Skeletal muscle tissue (tissue), 4 donors: ENCODE results near the gene NTF3. TPM values are rescaled to one million over a fixed set of nuclear protein-coding genes. Genes with fewer than 3 reads are reported as not detected.
A peak's percentile ranks its signal among the peaks of the same experiment; 100 is the strongest.

Experiments
- H3K27ac ChIP-seq: one replicate; pipeline ENCODE4 v1.7.0; 2013; ENCODE audit warnings: mild to moderate bottlenecking, low read depth, low read length, inconsistent platforms
- H3K27me3 ChIP-seq, 3 donors: one replicate each; pipeline ENCODE4 v1.7.0; 2013; ENCODE audit warnings: low read length in 3 of 3; ENCODE audit not compliant: control insufficient read depth in 3 of 3, insufficient read depth in 3 of 3
- H3K36me3 ChIP-seq, 3 donors: one replicate each; pipeline ENCODE4 v1.7.0; 2013; ENCODE audit warnings: low read length in 3 of 3; ENCODE audit not compliant: control insufficient read depth in 3 of 3, insufficient read depth in 3 of 3
- H3K4me1 ChIP-seq, 3 donors: one replicate each; pipeline ENCODE4 v1.7.0; 2013; ENCODE audit warnings: low read length in 3 of 3, mild to moderate bottlenecking in 3 of 3; ENCODE audit not compliant: control insufficient read depth in 3 of 3, insufficient read depth in 3 of 3
- H3K4me3 ChIP-seq, 3 donors: one replicate each; pipeline ENCODE4 v1.7.0; 2013; ENCODE audit warnings: low read length in 3 of 3
- H3K9ac ChIP-seq, 3 donors: one replicate each; pipeline ENCODE4 v1.7.0; 2013; ENCODE audit warnings: low read length in 3 of 3, mild to moderate bottlenecking in 3 of 3, moderate library complexity in 2 of 3, low read depth in 1 of 3
- H3K9me3 ChIP-seq, 3 donors: one replicate each; pipeline ENCODE4 v1.7.0; 2013; ENCODE audit warnings: low read length in 3 of 3; ENCODE audit not compliant: control insufficient read depth in 3 of 3
- total RNA-seq: library from RNA; depleted of rRNA; stranded (reverse); fragments of >200 nt; gene quantifications from one replicate; pipeline ENCODE4 v1.2.3, GENCODE V29; 2014
- donor health status: Osteomylitis.

NTF3 gene
- total RNA-seq, 1 donor from 2014 or later = 2.6 TPM

DNA sequence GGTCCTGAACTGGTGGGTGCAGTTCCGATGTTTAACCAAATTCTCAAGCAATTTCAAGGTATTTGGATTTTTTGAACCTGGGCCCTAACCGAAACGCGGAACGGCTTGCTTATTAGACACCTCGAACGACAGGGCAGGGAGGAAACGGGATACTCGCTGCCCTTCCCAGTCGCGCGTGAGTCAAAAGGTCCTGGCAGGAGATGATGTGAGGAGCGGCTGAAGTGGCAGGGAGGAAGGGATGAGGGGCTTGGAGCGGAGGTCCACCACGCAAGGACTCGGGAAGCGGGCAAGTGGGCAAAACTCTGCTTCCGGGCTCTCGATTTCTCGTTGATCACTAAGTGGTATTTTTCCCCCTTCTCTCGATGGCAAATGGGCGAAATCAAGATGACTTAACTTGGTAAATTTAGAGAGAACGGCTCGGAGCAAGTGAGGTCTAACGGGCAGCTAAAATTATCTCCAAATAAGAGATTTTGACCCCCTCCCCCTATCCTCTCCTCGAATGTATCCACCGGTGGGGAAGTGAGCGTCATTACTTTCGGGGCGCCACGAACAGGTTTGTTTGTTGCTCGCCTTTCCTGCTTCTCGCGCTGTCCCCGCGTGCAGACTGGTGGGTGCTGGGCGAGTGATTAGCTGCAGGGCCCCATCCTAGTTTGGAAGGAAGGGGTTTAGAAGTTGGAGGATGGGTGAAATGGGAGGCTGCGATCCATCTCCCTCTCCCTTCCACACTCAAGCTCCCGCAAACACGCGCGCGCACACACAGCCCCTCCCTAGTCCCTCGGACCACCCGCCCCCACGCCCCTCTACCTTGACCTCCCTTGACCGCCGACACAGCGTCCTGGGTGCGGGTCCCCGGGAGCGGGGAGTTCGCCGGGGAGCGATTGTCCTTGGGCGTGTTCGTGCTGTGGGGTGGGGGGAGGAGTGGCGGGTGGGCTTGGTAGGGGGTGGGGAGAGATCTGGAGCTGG, 986 bp upstream of the NTF3 start:
- peaks cover 23 to 49% (median 45%) of the 10 kb centered on the region in 3 donors for H3K4me1 ChIP-seq
- H3K36me3 ChIP-seq = no peaks in the 10 kb centered on the region
- peak overlapping the region in 2 of 3 donors; percentile 50 to 64 for H3K9ac ChIP-seq
- peaks cover 31 to 43% (median 36%) of the 10 kb centered on the region in 3 donors for H3K27me3 ChIP-seq
- H3K4me3 ChIP-seq = peak overlapping the region; percentile 64 to 73 (median 72)
- H3K27ac ChIP-seq = no peak overlapping the region
- H3K9me3 ChIP-seq = no peaks in the 10 kb centered on the region

DNA sequence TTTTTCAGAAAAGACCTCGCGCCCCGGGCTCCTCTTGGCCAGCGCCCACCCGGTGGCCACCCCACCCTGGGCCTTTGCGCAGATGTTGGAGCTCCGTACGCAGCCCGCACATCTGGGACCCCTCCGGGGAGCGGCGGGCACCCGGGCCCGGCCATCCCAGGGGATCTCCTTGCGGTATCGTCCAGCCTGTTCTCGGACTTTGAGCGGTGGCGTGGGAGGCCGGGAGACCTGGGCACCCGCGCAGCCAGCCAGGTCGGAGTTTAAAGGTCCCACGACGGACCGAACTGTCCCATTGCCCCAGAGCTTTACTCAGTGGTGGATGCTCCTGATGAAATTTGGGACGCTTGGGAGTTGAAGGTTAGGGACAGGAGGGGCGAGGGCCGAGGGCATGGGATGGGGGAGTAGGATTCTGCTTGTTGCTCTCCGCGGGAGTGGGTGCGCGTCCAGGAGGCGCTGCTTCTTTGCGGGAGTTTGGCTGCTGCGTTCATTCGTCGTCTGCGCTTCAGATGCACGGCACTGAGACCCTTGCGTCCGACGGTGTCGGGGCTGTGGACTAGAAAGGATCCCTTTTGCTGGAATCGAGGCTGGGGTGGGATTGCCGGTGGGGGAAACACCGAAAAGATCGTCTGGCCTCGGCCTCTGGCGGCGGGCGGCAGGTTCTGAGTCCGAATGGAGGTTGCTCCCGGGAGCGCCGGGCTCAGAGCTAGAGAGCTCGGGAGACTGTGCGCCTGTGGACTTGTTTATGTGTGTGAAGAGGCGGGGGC, 1.4 kb downstream of the NTF3 start:
- H3K9me3 ChIP-seq = no peaks in the 10 kb centered on the region
- peaks cover 23 to 58% (median 55%) of the 10 kb centered on the region in 3 donors for H3K4me1 ChIP-seq
- no peak overlapping the region for H3K27ac ChIP-seq
- peak overlapping the region; percentile 65 to 73 (median 73) for H3K4me3 ChIP-seq
- peaks cover 31 to 43% (median 36%) of the 10 kb centered on the region in 3 donors for H3K27me3 ChIP-seq
- no peaks in the 10 kb centered on the region for H3K36me3 ChIP-seq
- H3K9ac ChIP-seq = peak overlapping the region; percentile 3 to 79 (median 61)

DNA sequence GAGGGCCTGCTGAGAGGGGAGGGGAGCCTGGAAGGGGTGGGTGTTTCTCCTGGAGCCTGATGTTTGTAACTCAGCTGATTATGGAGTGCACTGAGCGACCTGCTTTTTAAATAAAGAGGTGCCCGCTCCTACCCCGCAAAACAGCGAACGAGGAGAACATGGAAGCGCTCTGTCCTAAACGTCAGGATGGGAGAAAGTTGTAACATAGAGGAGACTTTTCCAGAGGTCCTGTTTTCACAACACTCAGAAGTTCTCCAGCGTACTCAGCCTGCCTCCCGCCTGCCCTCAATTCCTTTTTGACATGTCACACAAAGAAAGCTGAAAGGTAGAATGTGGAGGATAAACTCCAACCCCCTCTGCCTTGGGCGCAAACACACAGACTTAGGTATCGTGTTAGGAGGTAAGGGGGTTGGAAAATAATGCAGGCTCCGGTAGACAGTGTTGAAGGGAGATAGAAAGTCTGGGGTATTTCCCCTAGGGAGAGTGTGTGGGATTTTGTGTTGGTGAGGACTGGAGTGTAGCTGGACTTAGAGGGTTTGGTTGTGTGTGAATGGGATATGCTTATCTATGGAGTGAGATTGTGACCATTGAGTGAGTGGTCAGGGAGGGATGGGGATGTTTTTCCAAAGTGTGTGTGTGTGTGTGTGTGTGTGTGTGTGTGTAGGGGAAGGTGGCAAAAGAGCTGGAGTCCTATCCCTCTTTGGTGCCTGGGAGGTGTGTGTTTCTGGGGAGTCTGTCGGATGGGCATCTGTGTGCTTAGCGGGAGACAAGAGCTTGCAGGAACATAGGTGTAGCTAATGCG, 2.1 kb downstream of the NTF3 start:
- H3K27me3 ChIP-seq = peaks cover 26 to 43% (median 32%) of the 10 kb centered on the region in 3 donors
- H3K4me1 ChIP-seq = peaks cover 17 to 57% (median 50%) of the 10 kb centered on the region in 3 donors
- no peaks in the 10 kb centered on the region for H3K9me3 ChIP-seq
- H3K27ac ChIP-seq = no peak overlapping the region
- H3K36me3 ChIP-seq = no peaks in the 10 kb centered on the region
- H3K4me3 ChIP-seq = peak overlapping the region in 1 of 3 donors; percentile 73
- peak overlapping the region in 1 of 3 donors; percentile 61 for H3K9ac ChIP-seq

DNA sequence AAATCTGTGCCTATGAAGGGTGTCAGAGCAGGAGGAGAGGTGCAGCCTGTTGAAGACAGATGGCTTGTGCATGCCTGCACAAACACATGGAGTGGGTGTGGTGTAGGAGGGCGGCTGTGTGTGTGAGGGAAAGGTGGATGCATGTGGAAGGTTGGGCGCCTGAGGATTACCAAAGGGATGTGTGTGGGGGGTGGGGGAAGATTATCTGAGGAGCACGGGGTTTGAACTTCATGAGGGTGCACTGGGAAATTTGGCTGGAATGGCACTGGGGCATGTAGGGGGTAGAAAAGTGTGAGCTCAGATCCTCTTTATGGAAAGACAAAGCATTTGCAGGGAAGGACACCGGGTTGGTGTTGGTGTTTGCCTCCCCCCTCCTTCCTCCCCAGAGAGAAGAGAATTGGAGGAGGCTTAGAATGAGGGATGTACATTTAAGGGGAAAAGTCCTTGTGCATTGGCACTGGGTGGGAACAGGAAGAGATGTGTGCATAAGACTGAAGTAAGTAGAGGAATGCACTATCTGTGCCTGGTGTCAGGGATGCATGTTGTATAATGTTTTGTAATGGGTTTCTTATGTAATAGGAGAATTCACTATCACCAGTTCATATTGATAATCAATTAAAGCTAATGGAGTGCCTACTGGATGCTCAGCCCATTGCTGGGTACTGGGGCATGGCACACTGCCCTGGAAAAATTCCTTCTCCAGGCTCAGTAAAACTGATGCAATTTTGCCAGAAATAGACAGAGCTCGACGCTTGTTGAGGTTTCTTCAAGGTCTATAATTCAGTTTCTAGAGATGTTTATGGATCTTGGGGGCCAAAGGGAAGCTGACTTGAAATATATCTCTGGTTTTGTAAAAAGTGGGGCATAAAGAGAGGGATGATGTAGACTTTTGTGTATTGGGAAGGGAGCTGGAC, 3.0 kb downstream of the NTF3 start:
- Histone ChIP-seq H3K9ac (no peak overlapping the region), H3K27me3 (peaks cover 20 to 38% (median 27%) of the 10 kb centered on the region in 3 donors), H3K4me1 (peaks cover 16 to 51% (median 43%) of the 10 kb centered on the region in 3 donors), H3K4me3 (no peak overlapping the region), H3K27ac (no peak overlapping the region), H3K36me3 (no peaks in the 10 kb centered on the region), H3K9me3 (no peaks in the 10 kb centered on the region)

DNA sequence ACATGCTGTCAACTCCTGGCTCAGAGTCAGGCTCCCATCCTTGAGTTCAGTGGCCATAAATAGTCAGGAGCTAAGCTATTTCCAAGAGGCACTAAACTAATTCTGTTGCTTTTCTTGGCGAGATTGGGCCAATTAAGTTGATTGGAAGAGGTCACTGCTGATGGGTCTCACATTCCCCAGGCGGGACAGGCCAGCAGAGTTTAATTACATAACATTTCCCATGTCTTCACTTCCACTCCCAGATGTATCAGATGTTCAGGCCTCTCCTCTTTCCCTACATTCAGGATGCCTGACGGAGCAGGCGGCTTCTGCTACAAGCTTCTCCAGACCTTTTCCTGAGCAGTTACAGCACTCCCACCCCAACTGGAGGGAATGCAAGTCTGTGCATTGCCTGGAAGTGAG, 5.3 kb downstream of the NTF3 start:
- Histone ChIP-seq H3K9ac (no peak overlapping the region), H3K27me3 (peaks cover 16 to 22% (median 17%) of the 10 kb centered on the region in 3 donors), H3K4me1 (peaks cover 12 to 45% (median 40%) of the 10 kb centered on the region in 3 donors), H3K9me3 (no peaks in the 10 kb centered on the region), H3K36me3 (no peaks in the 10 kb centered on the region), H3K27ac (peak overlapping the region; percentile 9), H3K4me3 (peak overlapping the region in 1 of 3 donors; percentile 13)

DNA sequence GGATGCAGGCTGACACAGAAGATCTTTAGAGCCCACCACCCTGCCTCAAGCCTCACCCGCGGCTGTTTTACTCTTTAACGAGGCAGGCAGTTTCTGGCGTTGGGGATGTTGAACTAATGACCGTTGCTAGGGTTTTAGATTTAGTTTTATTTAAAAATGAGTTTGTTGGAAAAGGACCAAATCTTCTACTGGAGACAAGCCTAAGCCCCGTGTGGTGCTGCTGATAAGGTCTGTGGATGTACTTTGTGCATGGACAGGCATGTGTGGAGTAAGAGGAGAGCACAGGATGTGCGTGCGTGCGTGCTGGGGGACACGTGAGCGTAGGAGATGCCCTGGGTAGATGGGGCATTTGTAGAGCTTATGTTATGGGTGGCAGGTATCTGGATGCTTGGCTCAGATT, 5.7 kb downstream of the NTF3 start:
- Histone ChIP-seq H3K9ac (no peak overlapping the region), H3K4me1 (peaks cover 14 to 44% (median 39%) of the 10 kb centered on the region in 3 donors), H3K4me3 (peak overlapping the region in 1 of 3 donors; percentile 13), H3K36me3 (no peaks in the 10 kb centered on the region), H3K27ac (peak overlapping the region; percentile 9), H3K9me3 (no peaks in the 10 kb centered on the region), H3K27me3 (peaks cover 13 to 19% (median 13%) of the 10 kb centered on the region in 3 donors)

DNA sequence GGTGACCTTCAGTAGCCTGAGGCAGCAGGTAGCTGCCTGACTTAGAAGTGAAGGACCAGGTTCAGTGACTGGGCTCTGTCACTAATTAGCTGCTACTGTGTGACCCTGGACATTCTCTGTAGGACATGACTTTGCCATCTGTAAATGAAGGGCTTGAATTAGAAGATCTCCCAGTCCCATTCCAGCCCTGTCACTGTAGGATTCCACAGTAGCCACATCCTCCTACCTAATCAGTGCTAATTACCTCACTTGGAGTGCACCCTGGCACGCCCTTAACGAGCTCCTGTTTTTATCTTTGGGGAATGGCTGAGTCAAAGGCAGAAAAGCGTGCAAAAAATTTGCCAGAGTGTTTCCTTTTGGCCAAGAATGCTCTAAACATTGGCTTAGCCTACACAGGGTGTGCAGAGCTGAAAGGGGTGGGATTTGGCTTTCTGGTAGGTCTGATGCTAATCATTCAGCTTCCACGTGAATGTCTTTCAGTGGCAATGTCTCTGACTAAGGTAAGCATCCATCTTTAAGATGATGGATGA, 6.8 kb downstream of the NTF3 start:
- Histone ChIP-seq H3K4me3 (no peak overlapping the region), H3K36me3 (no peaks in the 10 kb centered on the region), H3K9me3 (no peaks in the 10 kb centered on the region), H3K9ac (no peak overlapping the region), H3K4me1 (peaks cover 8 to 35% (median 27%) of the 10 kb centered on the region in 3 donors), H3K27ac (no peak overlapping the region), H3K27me3 (peaks cover 4 to 9% (median 5%) of the 10 kb centered on the region in 3 donors)

DNA sequence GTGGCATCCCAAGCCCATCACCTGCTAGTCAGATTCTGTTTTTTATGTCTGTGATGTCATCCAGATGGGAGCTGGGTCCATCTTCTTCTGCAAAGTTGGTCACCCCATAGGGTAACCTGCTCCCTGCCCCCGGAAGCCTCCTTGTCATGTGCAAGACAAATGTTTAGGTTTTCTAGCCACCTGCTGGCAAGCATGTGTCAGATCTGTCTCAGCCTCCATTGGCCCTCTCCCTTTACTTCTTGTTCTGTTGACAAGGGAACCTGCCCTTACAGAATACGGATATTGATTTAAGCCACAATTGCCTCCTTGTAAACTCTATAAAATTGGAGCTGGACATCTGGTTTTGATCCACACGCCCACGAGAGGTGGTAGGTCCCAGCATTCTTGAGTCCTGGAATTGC, 7.5 kb downstream of the NTF3 start:
- H3K27ac ChIP-seq = no peak overlapping the region
- peaks cover 0 to 9% (median 0%) of the 10 kb centered on the region in 3 donors for H3K27me3 ChIP-seq
- no peaks in the 10 kb centered on the region for H3K9me3 ChIP-seq
- no peaks in the 10 kb centered on the region for H3K36me3 ChIP-seq
- H3K4me1 ChIP-seq = peaks cover 8 to 32% (median 26%) of the 10 kb centered on the region in 3 donors
- H3K4me3 ChIP-seq = no peak overlapping the region
- no peak overlapping the region for H3K9ac ChIP-seq
